Measurements from ENCODE around the gene HTR6.

Gene HTR6

GRCh38 chr1:19720973-19721372, 56.3 kb downstream of the HTR6 start:
- DNase-seq (ENCODE audit: low spot score), result no peak

- no peak for DNase-seq (ENCODE audit: low spot score)
Measured at GRCh38 chr1:19723874-19724273, 59.2 kb downstream of the HTR6 start.

- no peak for DNase-seq (ENCODE audit: low spot score)
Measured at GRCh38 chr1:19725606-19726005, 60.9 kb downstream of the HTR6 start.

- DNase-seq (ENCODE audit: low spot score), result no peak
Measured at GRCh38 chr1:19728413-19729145, 63.9 kb downstream of the HTR6 start.

GRCh38 chr1:19730232-19730631, 65.6 kb downstream of the HTR6 start:
- no peak for DNase-seq (ENCODE audit: low spot score)

Measured in LoVo (cell line).